Measurements from ENCODE around the gene GRPEL1. TPM values are rescaled to one million over a fixed set of nuclear protein-coding genes. Genes with fewer than 3 reads are reported as not detected.

The GRPEL1 gene
- total and polyA plus RNA-seq, 2 of the 8 experiments (the other 6 are each of a cell fraction or from before 2014, with no cell fraction given) = 13.5 to 39.9 TPM

GRCh38 chr4:7101692-7102515, 34.0 kb upstream of the GRPEL1 start (continued):
- TF ChIP-seq POU5F1 (IDR thresholded peaks at IDR 0.05; ENCODE audit: low read depth, low read length) = no peak
- no peak for TF ChIP-seq BACH1 (IDR thresholded peaks at IDR 0.05; ENCODE audit: low read length)
- TF ChIP-seq TAF1 (IDR thresholded peaks at IDR 0.05; ENCODE audit: low read depth, low read length) = no peak
- TF ChIP-seq POLR2AphosphoS5 (IDR thresholded peaks at IDR 0.05; ENCODE audit: low read depth, low read length) = no peak
- no peak for TF ChIP-seq CHD7 (IDR thresholded peaks at IDR 0.05; ENCODE audit: insufficient replicate concordance, low read length)
- no peak for TF ChIP-seq SP2 (IDR thresholded peaks at IDR 0.05; ENCODE audit: low read length)
- no peak for TF ChIP-seq ASH2L (IDR thresholded peaks at IDR 0.05; ENCODE audit: low read length)
- TF ChIP-seq SP1 (IDR thresholded peaks at IDR 0.05; ENCODE audit: low read depth, low read length) = no peak
- TF ChIP-seq ATF2 (IDR thresholded peaks at IDR 0.05; ENCODE audit: low read length) = no peak
